ENCODE measurements around the gene RBP5.
"Not testable (repeated sequence)": the region's sequence is repeated elsewhere in the genome, so short reads cannot be mapped to it uniquely, and the experiment has no call there.

Gene RBP5

DNA sequence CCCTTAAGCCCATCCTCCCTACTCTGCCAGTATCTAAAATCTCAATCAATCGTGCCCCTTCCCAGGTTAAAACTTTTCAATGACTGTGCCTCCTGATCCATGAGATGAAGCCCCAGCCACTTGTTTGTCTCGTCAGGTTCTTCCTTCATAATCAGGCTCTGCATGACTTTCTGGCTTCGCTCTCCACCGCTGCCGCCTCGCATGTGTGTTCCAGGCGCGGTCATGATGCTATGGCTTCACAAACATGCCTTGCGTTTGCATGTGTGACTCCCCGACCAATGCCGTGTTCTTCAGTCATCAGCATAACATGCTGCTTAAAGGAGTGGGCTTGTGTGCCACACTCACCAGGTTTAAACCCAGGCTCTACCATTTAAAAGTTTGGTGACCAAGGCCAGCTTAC is 14.7 kb downstream of the RBP5 start:
- Histone ChIP-seq H3K4me3 (ENCODE audit: low read depth in 1 of 2, low read length in 2 of 2) (no peak overlapping the region), H3K27ac (ENCODE audit: low read depth, low read length) (no peak overlapping the region), H3K36me3 (ENCODE audit: control insufficient read depth in 1 of 2, insufficient read depth in 2 of 2, low read length in 2 of 2) (peaks cover 3 to 4% of the 10 kb centered on the region in 2 donors), H3K27me3 (ENCODE audit: control insufficient read depth in 1 of 2, insufficient read depth in 2 of 2, low read length in 2 of 2) (no peaks in the 10 kb centered on the region), H3K4me1 (ENCODE audit: control insufficient read depth in 1 of 2, insufficient read depth in 2 of 2, low read length in 2 of 2) (peaks cover 20 to 21% of the 10 kb centered on the region in 2 donors), H3K9me3 (ENCODE audit: control insufficient read depth in 1 of 2, low read length in 2 of 2) (no peaks in the 10 kb centered on the region), H3K9ac (ENCODE audit: low read depth in 1 of 2, low read length in 2 of 2) (no peak overlapping the region)

DNA sequence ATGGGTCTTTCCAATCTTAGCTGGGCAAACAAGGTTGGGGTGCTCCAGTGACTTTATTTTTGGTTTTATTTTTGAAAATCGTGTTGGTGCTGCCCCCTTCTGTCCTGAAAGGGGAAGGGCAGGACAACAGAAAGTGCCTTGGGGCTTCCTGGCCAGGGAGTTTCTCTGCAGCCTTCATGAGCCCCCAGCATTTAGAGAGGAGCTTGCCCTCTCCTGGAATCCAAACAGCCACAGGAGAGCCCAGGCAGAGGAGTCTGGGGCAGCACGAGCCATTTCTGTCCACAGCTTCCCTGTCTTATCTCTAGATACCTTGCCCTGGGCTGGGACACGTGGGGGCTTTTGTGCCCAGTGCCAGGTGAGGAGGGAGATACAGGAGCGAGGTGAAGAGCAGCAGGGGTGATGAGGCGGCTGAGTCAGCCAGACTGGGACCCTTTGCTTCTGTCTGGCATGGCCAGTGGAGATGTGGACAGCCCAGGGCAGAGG is 15.3 kb downstream of the RBP5 start:
- peaks cover 20% of the 10 kb centered on the region in 2 donors for H3K4me1 ChIP-seq (ENCODE audit: control insufficient read depth in 1 of 2, insufficient read depth in 2 of 2, low read length in 2 of 2)
- no peak overlapping the region for H3K27ac ChIP-seq (ENCODE audit: low read depth, low read length)
- no peak overlapping the region for H3K4me3 ChIP-seq (ENCODE audit: low read depth in 1 of 2, low read length in 2 of 2)
- H3K9me3 ChIP-seq (ENCODE audit: control insufficient read depth in 1 of 2, low read length in 2 of 2): no peaks in the 10 kb centered on the region
- H3K9ac ChIP-seq (ENCODE audit: low read depth in 1 of 2, low read length in 2 of 2): no peak overlapping the region
- peaks cover 3 to 4% of the 10 kb centered on the region in 2 donors for H3K36me3 ChIP-seq (ENCODE audit: control insufficient read depth in 1 of 2, insufficient read depth in 2 of 2, low read length in 2 of 2)
- no peaks in the 10 kb centered on the region for H3K27me3 ChIP-seq (ENCODE audit: control insufficient read depth in 1 of 2, insufficient read depth in 2 of 2, low read length in 2 of 2)

DNA sequence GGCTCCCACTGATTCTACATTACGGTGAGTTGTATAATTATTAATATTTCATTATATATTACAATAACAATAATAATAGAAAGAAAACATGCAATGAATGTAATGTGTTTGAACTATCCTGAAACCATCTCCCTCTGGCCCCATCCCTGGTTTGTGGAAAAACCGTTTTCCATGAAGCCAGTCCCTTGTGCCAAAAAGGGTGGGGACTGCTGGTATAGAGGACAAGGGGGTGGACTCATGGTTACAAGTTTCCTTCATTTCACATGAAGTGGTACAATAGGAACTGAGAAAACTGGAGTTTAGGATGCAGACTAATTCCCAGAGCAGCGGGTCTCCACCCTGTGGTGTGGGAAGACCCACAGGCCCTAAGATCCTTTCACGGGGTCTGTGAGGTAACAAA is 16.6 kb downstream of the RBP5 start:
- H3K27ac ChIP-seq (ENCODE audit: low read depth, low read length): no peak overlapping the region

DNA sequence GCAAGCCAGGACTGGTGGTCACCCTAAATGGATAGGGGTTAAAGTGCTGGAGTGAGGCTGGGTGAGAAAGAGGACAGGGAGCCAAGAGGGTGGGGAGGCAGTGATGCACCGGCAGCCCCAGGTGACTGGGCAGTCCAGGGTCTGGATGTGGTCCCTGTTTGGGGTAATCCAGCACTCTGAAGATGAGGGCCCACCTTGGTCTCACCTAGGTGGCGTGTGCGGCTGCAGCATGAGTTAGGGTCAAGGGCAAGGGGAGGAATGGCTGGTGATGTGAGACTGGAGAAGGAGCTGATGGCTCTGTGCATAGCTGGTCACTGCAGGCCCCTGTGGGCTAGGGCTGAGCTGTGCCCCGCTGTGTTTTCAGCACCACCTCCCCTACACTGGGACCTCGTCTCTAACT is 18.0 kb downstream of the RBP5 start:
- H3K9ac ChIP-seq (ENCODE audit: low read depth in 1 of 2, low read length in 2 of 2): no peak overlapping the region
- no peaks in the 10 kb centered on the region for H3K27me3 ChIP-seq (ENCODE audit: control insufficient read depth in 1 of 2, insufficient read depth in 2 of 2, low read length in 2 of 2)
- no peak overlapping the region for H3K4me3 ChIP-seq (ENCODE audit: low read depth in 1 of 2, low read length in 2 of 2)
- peaks cover 0 to 3% of the 10 kb centered on the region in 2 donors for H3K36me3 ChIP-seq (ENCODE audit: control insufficient read depth in 1 of 2, insufficient read depth in 2 of 2, low read length in 2 of 2)
- H3K4me1 ChIP-seq (ENCODE audit: control insufficient read depth in 1 of 2, insufficient read depth in 2 of 2, low read length in 2 of 2): peaks cover 6 to 14% of the 10 kb centered on the region in 2 donors
- peaks cover 0 to 2% of the 10 kb centered on the region in 2 donors for H3K9me3 ChIP-seq (ENCODE audit: control insufficient read depth in 1 of 2, low read length in 2 of 2)
- no peak overlapping the region for H3K27ac ChIP-seq (ENCODE audit: low read depth, low read length)

More for the DNA sequence above, 16.6 kb downstream of the RBP5 start:
- H3K4me1 ChIP-seq (ENCODE audit: control insufficient read depth in 1 of 2, insufficient read depth in 2 of 2, low read length in 2 of 2): peaks cover 7 to 16% of the 10 kb centered on the region in 2 donors
- no peaks in the 10 kb centered on the region for H3K27me3 ChIP-seq (ENCODE audit: control insufficient read depth in 1 of 2, insufficient read depth in 2 of 2, low read length in 2 of 2)
- H3K4me3 ChIP-seq (ENCODE audit: low read depth in 1 of 2, low read length in 2 of 2): no peak overlapping the region
- no peak overlapping the region for H3K9ac ChIP-seq (ENCODE audit: low read depth in 1 of 2, low read length in 2 of 2)
- H3K9me3 ChIP-seq (ENCODE audit: control insufficient read depth in 1 of 2, low read length in 2 of 2): no peaks in the 10 kb centered on the region
- H3K36me3 ChIP-seq (ENCODE audit: control insufficient read depth in 1 of 2, insufficient read depth in 2 of 2, low read length in 2 of 2): peaks cover 3 to 4% of the 10 kb centered on the region in 2 donors

DNA sequence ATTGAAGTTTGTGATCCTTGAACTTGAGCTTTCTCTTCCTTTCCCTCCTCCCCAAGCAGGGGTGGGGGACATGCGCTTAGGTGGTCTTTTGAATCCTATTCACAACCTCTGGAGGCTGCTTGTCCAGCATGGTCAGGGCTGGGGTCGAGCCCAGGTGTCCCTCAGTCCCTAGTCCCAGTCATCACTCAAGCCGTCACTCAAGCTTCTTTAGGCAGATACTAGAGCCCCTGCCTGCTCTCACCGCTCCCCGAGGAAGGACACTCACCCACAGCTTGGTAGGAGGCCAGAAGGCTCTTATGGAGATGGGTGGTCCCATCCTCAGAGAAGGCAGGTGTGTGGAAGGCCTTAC is 19.1 kb downstream of the RBP5 start:
- H3K4me1 ChIP-seq (ENCODE audit: control insufficient read depth in 1 of 2, insufficient read depth in 2 of 2, low read length in 2 of 2): peaks cover 6 to 14% of the 10 kb centered on the region in 2 donors
- peak overlapping the region; percentile 82 to 96 for H3K9ac ChIP-seq (ENCODE audit: low read depth in 1 of 2, low read length in 2 of 2)
- peaks cover 0 to 2% of the 10 kb centered on the region in 2 donors for H3K9me3 ChIP-seq (ENCODE audit: control insufficient read depth in 1 of 2, low read length in 2 of 2)
- H3K27ac ChIP-seq (ENCODE audit: low read depth, low read length): no peak overlapping the region
- peak overlapping the region; percentile 85 to 97 for H3K4me3 ChIP-seq (ENCODE audit: low read depth in 1 of 2, low read length in 2 of 2)
- no peaks in the 10 kb centered on the region for H3K27me3 ChIP-seq (ENCODE audit: control insufficient read depth in 1 of 2, insufficient read depth in 2 of 2, low read length in 2 of 2)
- H3K36me3 ChIP-seq (ENCODE audit: control insufficient read depth in 1 of 2, insufficient read depth in 2 of 2, low read length in 2 of 2): peaks cover 0 to 3% of the 10 kb centered on the region in 2 donors

DNA sequence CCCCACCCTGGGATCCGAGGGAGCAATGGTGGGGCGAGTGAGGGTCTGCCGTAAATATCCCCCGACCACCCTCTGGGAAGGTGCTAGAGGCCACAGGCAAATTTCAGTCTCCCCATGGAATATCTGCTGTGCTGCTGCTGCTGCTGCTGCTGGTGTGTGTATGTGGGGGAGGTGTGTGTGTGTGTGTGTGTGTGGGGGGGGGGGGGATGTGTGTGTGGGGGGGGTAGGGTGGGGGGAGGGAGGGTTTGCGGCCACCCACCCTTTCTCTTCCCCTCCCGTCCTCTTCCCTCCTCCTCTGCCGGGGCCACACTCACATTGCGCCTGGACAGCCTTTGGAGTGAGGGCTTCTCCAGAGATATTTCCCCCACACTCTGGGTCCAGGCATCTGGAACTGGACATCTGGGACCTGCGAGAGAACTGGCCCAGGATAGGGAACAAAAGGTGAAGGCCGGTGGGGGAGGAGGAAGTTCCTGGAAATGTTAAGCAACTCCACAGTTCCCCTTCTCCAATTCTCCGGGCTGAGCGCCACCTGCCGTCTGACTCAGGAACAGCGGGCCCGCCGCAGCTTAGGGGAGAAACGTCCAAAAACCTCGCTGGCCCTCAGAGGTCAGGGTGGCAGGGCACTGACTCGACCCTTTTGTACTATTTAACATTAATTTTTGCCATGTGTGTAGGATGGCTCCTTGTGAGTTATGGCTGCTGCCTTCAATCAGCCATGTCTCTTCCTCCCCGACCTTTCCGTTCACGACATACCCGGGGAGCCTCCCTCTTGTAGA is 19.7 kb downstream of the RBP5 start, which contains the start of gene C1RL:
Gene C1RL (minus strand): TSS at position 419 of the 776 bp plus-strand sequence. CDS start 34 bp downstream, at position 385.
- peaks cover 0 to 2% of the 10 kb centered on the region in 2 donors for H3K36me3 ChIP-seq (ENCODE audit: control insufficient read depth in 1 of 2, insufficient read depth in 2 of 2, low read length in 2 of 2)
- peak within 1 kb of the TSS; percentile 82 to 96 for H3K9ac ChIP-seq (ENCODE audit: low read depth in 1 of 2, low read length in 2 of 2)
- peaks cover 6 to 14% of the 10 kb centered on the region in 2 donors for H3K4me1 ChIP-seq (ENCODE audit: control insufficient read depth in 1 of 2, insufficient read depth in 2 of 2, low read length in 2 of 2)

DNA sequence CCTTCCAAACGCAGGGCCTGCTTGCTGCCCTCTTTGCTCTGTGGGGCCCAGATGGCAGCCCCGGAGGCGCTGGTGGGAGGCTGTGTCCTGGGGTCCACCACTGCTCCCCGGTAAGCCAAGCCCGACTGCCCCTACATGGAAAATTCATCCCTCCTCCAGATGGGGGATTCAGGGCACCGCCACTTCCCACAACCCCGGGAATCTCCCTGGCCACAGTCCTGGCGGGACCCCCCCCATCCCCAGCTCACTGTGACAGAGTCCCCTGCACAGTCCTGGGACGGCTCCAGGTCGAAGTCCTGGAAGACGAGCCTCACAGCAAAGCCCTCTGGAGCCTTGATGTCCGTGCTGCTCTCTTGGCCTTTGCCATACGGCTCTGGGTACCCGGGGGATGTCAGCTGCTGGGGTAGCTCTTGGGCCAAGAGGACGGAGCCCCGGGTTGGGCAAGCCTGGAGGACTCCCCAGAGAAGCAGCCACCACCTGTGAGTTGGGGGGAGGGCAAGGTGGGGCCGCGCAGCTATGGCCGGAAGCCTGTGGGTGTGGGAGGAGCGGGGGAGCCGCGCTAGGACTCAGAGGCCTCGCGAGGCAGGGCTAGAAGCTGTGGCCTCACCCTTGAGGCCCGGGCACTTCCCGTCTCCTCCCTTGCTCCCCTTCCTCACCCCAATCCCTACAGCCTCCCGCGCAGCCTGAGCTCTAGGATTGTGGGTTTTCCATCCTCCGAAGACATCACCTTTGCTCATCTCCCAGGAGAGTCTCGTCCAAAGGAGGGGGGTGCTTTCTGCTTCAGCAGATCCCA is 20.5 kb downstream of the RBP5 start:
- no peaks in the 10 kb centered on the region for H3K27me3 ChIP-seq (ENCODE audit: control insufficient read depth in 1 of 2, insufficient read depth in 2 of 2, low read length in 2 of 2)
- peak overlapping the region; percentile 81 for H3K27ac ChIP-seq (ENCODE audit: low read depth, low read length)
- peak overlapping the region; percentile 85 to 97 for H3K4me3 ChIP-seq (ENCODE audit: low read depth in 1 of 2, low read length in 2 of 2)
- H3K36me3 ChIP-seq (ENCODE audit: control insufficient read depth in 1 of 2, insufficient read depth in 2 of 2, low read length in 2 of 2): peaks cover 0 to 3% of the 10 kb centered on the region in 2 donors
- peaks cover 0 to 2% of the 10 kb centered on the region in 2 donors for H3K9me3 ChIP-seq (ENCODE audit: control insufficient read depth in 1 of 2, low read length in 2 of 2)
- H3K4me1 ChIP-seq (ENCODE audit: control insufficient read depth in 1 of 2, insufficient read depth in 2 of 2, low read length in 2 of 2): peaks cover 6 to 14% of the 10 kb centered on the region in 2 donors
- peak overlapping the region; percentile 82 to 96 for H3K9ac ChIP-seq (ENCODE audit: low read depth in 1 of 2, low read length in 2 of 2)

More for the DNA sequence above, 19.7 kb downstream of the RBP5 start, which contains the start of gene C1RL:
- H3K27ac ChIP-seq (ENCODE audit: low read depth, low read length): peak within 1 kb of the TSS; percentile 81
- peak within 1 kb of the TSS; percentile 85 to 97 for H3K4me3 ChIP-seq (ENCODE audit: low read depth in 1 of 2, low read length in 2 of 2)
- H3K27me3 ChIP-seq (ENCODE audit: control insufficient read depth in 1 of 2, insufficient read depth in 2 of 2, low read length in 2 of 2): no peaks in the 10 kb centered on the region
- H3K9me3 ChIP-seq (ENCODE audit: control insufficient read depth in 1 of 2, low read length in 2 of 2): peaks cover 0 to 2% of the 10 kb centered on the region in 2 donors

DNA sequence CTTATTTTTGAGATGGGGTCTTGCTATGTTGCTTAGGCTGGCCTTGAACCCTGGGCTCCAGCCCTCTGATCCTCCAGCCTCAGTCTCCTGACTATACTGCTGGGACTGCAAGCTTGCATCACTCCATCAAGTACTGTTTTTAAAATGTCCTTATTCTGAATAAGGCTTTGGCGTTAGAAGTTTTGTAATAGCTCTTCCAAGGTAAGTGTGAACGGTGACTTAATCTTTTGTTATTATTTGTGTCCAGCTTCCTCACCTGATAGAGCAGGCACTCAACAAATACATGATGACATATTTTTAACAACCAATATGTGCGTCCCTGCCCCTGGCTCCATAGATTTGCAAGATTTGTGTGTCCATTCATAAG is 21.1 kb downstream of the RBP5 start:
- H3K36me3 ChIP-seq (ENCODE audit: control insufficient read depth in 1 of 2, insufficient read depth in 2 of 2, low read length in 2 of 2): peaks cover 0 to 3% of the 10 kb centered on the region in 2 donors
- peaks cover 6 to 14% of the 10 kb centered on the region in 2 donors for H3K4me1 ChIP-seq (ENCODE audit: control insufficient read depth in 1 of 2, insufficient read depth in 2 of 2, low read length in 2 of 2)
- no peaks in the 10 kb centered on the region for H3K27me3 ChIP-seq (ENCODE audit: control insufficient read depth in 1 of 2, insufficient read depth in 2 of 2, low read length in 2 of 2)
- H3K4me3 ChIP-seq (ENCODE audit: low read depth in 1 of 2, low read length in 2 of 2): peak overlapping the region; percentile 85 to 97
- peaks cover 0 to 2% of the 10 kb centered on the region in 2 donors for H3K9me3 ChIP-seq (ENCODE audit: control insufficient read depth in 1 of 2, low read length in 2 of 2)
- peak overlapping the region; percentile 81 for H3K27ac ChIP-seq (ENCODE audit: low read depth, low read length)
- H3K9ac ChIP-seq (ENCODE audit: low read depth in 1 of 2, low read length in 2 of 2): peak overlapping the region; percentile 82 to 96

DNA sequence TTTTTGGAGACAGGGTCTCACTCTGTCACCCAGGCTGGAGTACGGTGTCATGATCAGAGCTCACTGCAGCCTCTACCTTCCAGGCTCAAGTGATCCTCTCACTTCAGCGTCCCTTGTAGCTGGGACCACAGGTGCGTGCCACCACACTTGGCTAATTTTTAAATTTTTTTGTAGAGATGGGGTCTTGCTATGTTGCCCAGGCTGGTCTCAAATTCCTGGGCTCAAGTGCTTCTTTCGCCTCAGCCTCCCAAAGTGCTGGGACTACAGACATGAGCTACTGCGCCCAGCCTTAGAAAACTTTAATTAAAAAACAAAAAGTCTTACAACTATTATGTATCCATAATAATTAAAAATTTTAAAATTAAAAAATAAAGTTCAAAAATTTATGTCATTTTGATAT is 21.5 kb downstream of the RBP5 start:
- not testable (repeated sequence) for H3K27me3 ChIP-seq (ENCODE audit: control insufficient read depth in 1 of 2, insufficient read depth in 2 of 2, low read length in 2 of 2); H3K9ac ChIP-seq (ENCODE audit: low read depth in 1 of 2, low read length in 2 of 2); H3K9me3 ChIP-seq (ENCODE audit: control insufficient read depth in 1 of 2, low read length in 2 of 2); H3K27ac ChIP-seq (ENCODE audit: low read depth, low read length); H3K4me3 ChIP-seq (ENCODE audit: low read depth in 1 of 2, low read length in 2 of 2); H3K36me3 ChIP-seq (ENCODE audit: control insufficient read depth in 1 of 2, insufficient read depth in 2 of 2, low read length in 2 of 2)
- peaks cover 6 to 14% of the 10 kb centered on the region in 2 donors for H3K4me1 ChIP-seq (ENCODE audit: control insufficient read depth in 1 of 2, insufficient read depth in 2 of 2, low read length in 2 of 2)

DNA sequence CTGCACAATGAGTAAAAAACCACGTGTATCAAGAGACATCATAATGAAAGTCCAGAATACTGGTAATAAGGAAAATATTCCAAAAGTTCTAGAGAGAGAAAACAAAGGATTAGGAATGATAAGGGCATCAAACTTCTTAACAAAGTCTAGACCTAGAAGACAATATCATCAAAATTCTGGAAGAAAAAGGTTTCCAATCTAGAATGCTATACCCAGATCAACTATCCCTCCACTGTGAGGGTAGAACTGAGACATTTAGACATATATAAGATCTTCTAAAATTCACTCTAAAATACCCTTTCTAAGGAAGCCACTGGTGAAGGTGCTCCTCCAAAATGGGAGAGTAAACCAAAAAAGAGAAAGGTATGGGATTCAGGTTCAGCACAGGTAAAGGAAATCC is 22.6 kb downstream of the RBP5 start:
- H3K9me3 ChIP-seq (ENCODE audit: control insufficient read depth in 1 of 2, low read length in 2 of 2): peaks cover 0 to 2% of the 10 kb centered on the region in 2 donors
- peaks cover 6 to 14% of the 10 kb centered on the region in 2 donors for H3K4me1 ChIP-seq (ENCODE audit: control insufficient read depth in 1 of 2, insufficient read depth in 2 of 2, low read length in 2 of 2)
- no peak overlapping the region for H3K9ac ChIP-seq (ENCODE audit: low read depth in 1 of 2, low read length in 2 of 2)
- no peaks in the 10 kb centered on the region for H3K27me3 ChIP-seq (ENCODE audit: control insufficient read depth in 1 of 2, insufficient read depth in 2 of 2, low read length in 2 of 2)
- H3K27ac ChIP-seq (ENCODE audit: low read depth, low read length): no peak overlapping the region
- no peak overlapping the region for H3K4me3 ChIP-seq (ENCODE audit: low read depth in 1 of 2, low read length in 2 of 2)
- peaks cover 0 to 7% of the 10 kb centered on the region in 2 donors for H3K36me3 ChIP-seq (ENCODE audit: control insufficient read depth in 1 of 2, insufficient read depth in 2 of 2, low read length in 2 of 2)
